NOMO-1 (cell line): ENCODE data around the gene AADAC.
"Not testable (repeated sequence)": the region's sequence is repeated elsewhere in the genome, so short reads cannot be mapped to it uniquely, and the experiment has no call there.

ENCODE experiments used
- DNase-seq, 2 experiments: peaks; one replicate each; lab custom pipeline; 2025; ENCODE audit not compliant: unreplicated experiment in 2 of 2; lab: John Stamatoyannopoulos, UW

AADAC gene, protein sequence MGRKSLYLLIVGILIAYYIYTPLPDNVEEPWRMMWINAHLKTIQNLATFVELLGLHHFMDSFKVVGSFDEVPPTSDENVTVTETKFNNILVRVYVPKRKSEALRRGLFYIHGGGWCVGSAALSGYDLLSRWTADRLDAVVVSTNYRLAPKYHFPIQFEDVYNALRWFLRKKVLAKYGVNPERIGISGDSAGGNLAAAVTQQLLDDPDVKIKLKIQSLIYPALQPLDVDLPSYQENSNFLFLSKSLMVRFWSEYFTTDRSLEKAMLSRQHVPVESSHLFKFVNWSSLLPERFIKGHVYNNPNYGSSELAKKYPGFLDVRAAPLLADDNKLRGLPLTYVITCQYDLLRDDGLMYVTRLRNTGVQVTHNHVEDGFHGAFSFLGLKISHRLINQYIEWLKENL

DNA sequence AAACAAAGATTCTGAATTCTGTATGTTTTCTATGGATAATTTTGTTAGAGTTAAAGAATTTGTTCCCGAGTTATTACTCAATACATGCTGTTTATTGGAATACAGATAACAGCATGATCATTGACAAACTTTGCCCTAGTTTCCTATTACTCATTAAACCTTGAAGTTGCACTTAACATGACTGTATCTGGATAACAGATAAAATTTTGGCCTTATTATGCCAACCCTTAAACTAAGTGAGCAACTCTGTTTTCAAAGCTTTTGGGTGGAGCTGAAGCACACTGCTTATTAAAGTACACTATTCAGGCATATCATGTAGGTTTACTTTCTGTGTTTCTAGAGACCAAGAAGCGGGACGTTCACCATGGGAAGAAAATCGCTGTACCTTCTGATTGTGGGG, at the start of gene AADAC:
AADAC (plus strand) TSS at position 318 of the 400 bp plus-strand sequence; CDS start at position 365, 47 bp downstream.
- DNase-seq: no peak

- DNase-seq: not testable (repeated sequence)
These were observed 49.2 kb upstream of the AADAC start for GRCh38 chr3:151764699-151765098.

- no peak for DNase-seq
These were observed 48.2 kb upstream of the AADAC start for GRCh38 chr3:151765685-151766084.

GRCh38 chr3:151766454-151766853, 47.5 kb upstream of the AADAC start:
- DNase-seq: no peak

- no peak for DNase-seq
These were observed 45.5 kb upstream of the AADAC start for GRCh38 chr3:151768393-151768930.

DNA sequence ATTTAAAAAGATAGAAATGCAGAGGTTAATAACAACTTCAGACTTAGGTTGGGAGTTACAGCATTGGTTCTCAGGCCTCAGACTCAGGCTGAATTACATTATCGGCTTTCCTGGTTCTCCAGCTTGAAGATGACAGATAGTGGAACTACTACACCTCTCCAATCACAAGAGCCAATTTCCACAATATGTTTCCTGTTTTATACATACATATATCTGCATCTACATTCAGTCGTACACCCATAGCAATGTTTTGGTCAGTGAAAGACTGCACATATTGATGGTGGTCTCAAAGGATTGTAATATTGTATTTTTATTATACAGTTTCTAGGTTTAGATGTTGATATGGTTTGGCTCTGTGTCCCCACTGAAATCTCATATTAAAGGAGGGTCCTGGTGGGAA, 44.7 kb upstream of the AADAC start:
- DNase-seq: no peak

DNA sequence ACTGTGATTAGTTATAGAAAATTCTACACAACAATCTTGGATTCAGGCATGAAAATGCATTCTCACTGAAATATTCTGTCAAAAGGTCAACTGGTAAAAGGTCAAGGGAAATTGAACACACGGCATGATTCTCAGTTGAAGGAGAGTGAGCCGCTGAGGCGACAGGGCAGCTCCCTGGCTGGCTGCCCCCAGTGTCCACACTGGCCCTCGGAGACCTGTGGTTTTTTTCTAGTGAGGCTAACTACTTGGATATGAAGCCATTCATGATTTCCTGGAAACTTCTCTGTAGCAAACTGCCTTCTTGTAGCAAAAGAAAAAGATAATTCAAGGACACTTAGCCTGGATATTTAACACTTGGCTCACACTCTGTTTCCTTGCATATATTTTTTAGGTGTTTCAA, 43.0 kb upstream of the AADAC start:
- DNase-seq: peak in 1 of 2 experiments; percentile 5

DNA sequence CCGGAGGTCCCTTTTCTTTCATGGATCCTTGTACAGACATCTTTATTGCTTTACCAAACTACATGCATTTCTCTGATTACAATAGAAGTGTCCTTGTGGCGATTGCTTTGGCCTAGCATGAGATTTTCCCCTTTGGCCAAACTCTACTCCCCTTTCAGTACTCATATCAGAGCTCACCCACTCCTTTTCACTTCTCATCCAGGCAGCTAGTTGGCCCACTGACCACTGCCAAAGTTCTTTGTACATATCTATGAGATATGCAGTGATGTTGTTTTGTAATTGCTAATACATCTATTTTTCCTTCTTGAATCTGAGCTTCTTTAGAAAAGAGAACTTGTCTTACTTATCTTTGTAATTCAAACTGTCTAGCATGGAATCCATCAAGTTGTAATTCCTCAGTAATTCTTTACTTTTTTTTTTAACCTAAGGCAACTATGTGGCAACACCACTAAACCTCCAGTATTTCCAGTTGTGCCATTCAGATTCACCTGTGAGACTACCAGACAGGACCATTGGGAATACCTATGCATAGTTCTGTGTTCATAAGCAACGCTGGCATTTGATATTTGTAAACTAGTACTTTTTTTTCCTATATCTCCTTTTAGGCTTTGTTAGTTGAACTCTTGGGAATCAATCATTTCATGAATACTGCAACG, 41.0 kb upstream of the AADAC start:
- DNase-seq: no peak

- no peak for DNase-seq
These were observed 39.7 kb upstream of the AADAC start for GRCh38 chr3:151774235-151774634.

GRCh38 chr3:151774910-151775309, 39.0 kb upstream of the AADAC start:
- DNase-seq: peak in 1 of 2 experiments; percentile 24

GRCh38 chr3:151775314-151776258, 38.3 kb upstream of the AADAC start:
- DNase-seq: peak; percentile 10 to 56

GRCh38 chr3:151776259-151776740, 37.6 kb upstream of the AADAC start:
- no peak for DNase-seq

DNA sequence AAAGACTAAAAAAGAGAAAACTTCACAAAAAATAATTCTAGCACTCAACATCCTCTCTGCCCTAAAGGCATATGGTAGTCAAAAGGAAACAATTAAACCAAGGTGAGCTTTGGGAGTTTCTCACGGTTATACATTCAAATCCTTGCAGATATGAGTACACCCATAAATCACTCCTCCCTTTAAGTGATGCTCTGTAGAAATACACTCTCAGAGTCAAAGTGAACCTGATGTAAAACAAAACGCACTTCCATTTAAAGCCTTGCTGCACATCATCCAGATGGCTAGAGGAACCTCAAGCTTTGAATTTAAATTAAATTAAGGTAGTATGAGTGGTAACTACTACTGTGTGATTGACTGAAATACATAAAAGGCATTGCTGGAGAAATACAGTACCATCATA, 36.0 kb upstream of the AADAC start:
- DNase-seq: no peak

- DNase-seq: no peak
These were observed 26.3 kb upstream of the AADAC start for GRCh38 chr3:151787626-151788025.

DNA sequence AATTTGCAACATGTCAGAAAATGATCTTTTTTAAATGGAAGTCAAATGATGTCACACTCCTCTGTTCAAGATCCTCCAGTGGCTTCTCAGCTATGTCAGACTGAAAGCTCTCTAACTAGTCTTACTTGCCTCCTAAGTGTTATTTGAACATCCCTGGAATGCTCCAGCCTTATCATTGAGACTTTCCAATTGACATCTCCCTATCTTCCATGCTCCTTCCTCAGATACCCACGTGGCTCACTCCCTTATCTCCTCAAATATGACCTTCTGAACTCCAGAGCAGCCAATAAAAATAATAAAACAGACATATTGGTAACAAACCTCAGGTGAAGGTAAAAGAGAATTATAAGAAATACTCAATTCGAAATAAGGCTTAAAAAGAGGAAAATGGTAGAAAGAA, 25.5 kb upstream of the AADAC start:
- no peak for DNase-seq

DNA sequence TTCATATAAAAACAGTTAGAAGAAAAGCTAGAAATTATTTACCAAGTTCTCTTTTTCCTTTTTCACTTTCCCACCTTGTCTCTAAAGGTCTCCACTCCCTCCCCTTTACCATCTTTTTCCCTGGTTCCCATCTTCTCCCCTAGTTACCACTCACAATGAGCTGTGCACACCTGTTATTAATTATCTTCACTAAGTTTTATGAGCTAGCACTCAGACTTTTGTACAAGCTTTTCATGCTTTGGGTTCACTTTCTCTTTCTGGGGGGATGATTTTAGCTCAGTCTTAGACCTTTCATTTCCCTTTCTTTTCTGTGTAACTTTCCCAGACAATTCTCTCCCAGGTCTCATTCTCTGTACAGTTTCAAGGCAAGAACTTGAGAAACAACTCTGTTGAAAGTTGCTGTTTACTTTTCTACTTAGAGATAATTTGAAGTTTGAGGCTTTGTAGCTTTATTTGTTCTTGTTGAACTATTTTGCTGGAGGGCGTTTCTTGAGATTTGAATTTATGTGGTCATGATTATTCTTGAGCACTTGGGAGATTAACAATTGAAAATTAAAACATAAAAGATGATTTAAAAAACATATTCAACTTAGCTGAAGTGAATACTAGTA, 24.0 kb upstream of the AADAC start:
- DNase-seq: no peak

DNA sequence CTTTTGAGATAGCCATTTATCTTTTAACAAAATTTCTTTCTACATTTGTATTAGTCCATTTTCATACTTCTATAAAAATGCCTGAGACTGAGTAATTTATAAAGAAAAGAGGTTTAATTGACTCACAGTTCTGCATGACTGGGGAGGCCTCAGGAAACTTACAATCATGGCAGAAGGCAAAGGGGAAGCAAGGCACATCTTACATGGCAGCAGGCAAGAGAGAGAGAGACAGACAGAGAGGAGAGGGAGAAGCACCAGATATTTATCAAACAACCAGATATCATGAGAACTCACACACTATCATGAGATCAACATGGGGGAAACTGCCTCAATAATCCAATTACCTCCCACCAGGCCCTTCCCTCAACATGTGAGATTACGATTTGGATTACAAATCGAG, 23.2 kb upstream of the AADAC start:
- not testable (repeated sequence) for DNase-seq

GRCh38 chr3:151792411-151792810, 21.5 kb upstream of the AADAC start:
- no peak for DNase-seq

DNA sequence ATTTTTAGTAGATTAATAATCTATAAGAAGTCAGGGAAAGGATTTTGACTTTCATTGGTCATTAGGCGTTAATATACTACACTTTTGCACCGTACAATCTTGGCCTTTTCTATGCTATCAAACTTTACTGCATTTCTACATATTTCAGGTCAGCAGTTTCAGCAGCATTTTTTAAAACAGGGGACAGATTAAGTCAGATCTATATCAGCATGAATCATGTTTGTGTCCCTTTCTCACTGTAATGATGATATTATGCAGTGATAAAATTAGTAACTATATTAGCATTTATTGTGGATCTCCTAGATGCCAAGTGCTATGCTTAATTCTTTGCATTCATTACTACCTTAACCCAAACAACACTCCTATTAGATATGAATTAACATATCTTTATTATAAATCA, 20.3 kb upstream of the AADAC start:
- DNase-seq: no peak

DNA sequence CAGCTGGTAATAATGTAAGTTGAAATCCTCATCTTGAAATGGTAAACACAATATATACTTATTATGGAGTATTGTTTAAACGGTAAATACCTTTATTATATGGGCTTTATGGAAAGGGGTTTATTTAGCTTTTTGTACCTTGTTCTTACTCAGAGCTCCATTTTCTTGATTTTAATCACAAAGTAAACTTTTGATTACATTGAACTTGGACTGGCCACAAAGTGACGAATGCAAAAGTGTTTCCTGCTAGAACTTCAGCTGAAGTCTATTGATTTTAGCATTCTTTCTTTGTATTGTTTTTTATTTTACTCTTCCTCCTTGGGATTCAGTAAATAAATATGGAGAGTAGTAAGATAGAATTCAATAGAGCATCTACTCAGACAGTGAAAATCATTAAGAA, 19.8 kb upstream of the AADAC start:
- no peak for DNase-seq
